Measurements from ENCODE around the gene ZFP42.
A peak's percentile ranks its signal among the peaks of the same experiment; 100 is the strongest.
"Not testable (repeated sequence)": the region's sequence is repeated elsewhere in the genome, so short reads cannot be mapped to it uniquely, and the experiment has no call there.

The ZFP42 gene

DNA sequence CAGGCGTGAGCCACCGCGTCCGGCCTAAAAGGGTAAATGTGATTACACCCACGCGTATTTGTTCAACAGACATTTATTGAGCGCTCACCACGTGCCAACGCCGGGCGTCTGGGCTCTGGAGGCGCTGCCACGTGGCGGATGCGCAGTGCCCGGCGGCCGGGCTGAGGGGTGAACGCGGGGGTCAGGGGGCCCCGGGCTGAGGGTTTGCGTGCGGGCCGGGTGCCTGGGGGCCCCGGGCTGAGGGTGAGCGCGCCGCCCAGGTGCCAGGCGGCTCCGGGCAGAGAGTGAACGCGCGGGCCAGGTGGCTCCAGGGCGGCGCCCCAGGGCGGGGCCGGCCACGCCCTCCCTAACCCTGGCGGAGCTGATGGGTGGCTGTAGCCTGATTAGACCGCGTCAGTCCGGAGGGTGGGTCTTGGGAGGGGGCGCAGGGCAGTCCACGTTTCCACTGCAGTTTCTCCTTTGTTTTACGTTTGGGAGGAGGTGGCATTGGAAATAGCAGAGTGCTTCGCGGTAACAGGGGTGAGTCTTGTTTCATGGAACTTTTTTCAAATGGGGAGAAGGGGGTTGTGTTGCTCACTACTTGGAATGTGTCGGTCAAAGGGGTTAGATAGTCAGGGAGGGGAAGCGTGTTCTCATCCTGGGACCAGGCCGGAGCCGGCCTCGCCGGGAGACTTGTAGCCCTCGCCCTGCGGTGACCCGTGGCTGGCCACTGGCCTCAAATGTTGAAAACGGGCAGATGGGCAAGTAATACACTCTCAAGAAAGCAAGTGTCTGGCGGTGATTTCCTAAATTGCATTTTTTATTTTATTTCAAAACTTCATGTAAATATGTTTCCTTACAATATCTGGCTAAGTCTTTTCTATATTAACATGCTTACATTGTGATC lies at the start of gene ZFP42:
TSS of gene ZFP42 (plus strand) at position 450 of the 886 bp plus-strand sequence. CDS start 7,037 bp downstream, outside the sequence.
- DNase-seq: no peak

DNA sequence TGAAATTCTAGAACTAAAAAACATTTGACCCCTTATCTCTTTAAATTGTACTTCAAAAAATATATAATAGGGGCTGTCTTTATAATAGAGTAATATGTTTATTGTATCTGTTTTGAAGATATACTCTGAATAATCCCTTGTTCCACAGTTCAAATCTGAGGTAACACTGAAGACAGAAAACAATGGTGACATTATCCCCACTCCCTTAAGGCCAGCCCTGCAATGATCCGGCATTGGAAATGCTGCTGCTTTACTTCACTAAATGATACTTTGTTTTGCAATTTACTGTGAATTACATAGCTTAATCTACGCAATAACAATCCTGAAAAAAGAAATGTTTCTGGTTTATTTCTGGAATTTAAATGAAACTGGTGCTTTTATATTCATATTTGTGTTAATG lies 34.4 kb upstream of the ZFP42 start:
- DNase-seq: no peak

DNA sequence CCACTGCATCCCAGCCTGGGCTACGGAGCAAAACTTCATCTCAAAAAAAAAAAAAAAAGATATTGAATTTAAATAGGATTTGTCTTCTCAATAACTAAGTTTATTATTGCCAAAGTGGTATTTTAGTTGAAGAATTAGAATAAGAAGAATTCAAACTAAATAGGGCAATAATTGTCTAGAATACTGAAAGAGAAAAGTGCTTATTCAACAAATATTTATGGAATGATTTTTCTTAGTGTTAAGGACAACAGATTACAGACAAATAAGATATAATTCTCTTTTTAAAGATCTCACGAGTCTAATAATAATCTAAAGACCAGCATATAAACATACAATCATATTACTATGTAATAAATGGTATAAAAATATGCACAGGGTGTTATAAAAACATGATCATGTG lies 33.6 kb upstream of the ZFP42 start:
- DNase-seq: no peak

DNA sequence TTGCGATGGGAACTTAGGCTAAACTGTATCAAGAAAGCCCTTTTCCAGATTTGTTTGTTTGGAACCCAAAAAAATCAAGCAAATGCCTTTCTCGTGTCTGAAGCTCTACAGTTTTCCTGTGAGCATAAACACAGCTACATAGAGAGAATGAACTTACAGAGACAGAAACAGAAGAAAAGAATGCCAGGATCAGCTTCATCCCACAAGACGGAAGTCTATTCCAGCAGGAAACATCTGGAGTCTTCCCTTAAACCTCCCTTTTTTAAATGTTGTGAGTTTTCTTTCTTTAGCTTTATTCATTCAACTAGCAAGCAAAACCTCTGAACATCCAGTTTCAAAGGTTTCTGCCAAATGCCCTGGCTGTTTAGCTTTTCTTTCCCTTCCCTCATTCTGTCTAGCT lies 32.6 kb upstream of the ZFP42 start:
- no peak for DNase-seq

DNA sequence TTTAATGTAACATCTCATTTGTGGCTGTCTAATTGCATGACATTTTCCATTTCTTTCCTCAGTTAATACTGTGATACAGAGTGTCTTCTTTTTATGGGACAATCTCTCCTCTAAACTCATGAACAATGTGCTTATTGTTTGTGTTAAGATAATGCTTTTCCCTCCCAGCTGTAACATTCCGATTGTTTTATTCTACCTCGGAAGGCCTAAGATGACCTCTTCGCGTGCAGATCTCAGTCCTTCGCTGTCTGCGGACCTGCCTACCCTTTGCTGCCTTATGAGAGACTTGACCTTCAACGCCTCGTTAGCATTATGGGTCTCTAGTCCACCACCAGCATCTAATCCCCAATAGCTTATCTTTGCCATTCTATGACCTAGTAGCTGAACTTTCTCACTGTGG lies 29.8 kb upstream of the ZFP42 start:
- no peak for DNase-seq

DNA sequence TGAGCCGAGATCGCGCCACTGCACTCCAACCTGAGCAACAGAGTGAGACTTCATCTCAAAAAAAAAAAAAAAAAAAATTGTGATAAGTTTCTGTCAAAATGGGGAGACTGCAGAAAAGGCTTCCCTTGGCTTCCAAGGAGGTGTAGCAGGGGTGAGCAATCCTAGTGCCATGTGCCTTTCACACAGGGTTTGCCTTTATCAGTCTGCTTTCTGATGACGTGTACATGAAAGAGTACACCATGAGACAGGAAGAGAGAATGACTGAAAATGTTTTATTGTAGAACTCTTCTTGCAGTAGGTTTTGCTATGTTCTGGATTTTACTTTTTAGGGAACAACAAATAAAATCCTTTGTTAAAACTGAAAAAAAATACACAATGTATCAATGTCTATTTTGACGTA lies 23.4 kb upstream of the ZFP42 start:
- DNase-seq: no peak

DNA sequence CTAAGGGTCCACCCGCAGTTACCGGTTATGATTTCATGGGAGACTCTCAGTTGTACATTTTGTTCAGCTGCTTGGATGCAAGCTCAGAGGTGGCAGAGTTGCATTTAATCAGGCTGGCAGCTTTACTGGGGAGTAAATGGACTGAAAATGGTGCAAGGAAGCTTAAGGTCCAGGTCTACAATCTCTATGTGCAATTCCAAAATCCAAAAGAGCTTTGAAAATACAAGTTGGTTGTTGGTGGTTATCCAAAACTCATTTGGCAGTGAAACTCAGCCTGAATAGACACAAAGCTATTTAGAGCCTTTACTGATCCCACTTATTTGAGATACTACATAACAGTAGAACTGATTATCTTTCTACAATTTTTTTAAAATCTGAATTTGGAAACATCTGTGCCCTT lies 11.8 kb upstream of the ZFP42 start:
- no peak for DNase-seq

DNA sequence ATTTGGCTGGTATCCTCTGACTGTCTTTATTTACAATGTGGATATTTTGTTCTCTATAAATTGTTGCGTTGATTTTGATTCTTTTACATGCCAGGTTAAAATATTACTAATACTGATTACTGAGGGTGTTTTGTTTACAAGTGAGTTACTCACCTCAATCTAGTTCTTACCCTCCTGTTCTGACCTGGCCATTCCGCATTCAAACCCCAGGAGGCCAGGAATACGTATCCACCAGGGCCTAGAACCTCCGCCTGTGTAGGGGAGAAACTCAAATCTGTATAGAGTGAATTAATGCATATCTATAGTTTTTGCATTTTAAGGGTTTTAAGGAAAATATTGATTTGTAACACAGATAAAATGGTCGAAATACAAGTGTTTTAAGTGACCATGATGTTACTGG lies 2.6 kb upstream of the ZFP42 start:
- DNase-seq: no peak

DNA sequence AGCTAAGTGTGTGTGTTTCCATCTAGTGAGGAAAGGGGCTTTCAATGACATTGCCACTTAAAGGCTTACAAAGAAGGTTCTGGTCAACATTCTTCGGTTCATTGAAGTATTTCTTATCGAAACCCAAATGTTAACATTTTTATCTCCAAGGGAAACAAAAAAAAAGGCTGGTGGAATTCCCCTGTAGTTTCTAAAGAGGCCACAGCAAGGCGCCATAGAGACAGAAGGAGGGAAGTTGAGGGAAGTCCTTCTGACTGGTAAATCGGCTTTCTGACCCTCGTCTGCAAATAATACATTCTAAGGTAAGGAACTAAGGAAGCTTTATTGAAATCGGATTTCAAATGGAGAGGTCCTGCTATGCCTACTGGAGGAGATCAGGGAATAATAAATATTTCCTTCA lies 1.7 kb upstream of the ZFP42 start:
- peak; percentile 2 for DNase-seq

DNA sequence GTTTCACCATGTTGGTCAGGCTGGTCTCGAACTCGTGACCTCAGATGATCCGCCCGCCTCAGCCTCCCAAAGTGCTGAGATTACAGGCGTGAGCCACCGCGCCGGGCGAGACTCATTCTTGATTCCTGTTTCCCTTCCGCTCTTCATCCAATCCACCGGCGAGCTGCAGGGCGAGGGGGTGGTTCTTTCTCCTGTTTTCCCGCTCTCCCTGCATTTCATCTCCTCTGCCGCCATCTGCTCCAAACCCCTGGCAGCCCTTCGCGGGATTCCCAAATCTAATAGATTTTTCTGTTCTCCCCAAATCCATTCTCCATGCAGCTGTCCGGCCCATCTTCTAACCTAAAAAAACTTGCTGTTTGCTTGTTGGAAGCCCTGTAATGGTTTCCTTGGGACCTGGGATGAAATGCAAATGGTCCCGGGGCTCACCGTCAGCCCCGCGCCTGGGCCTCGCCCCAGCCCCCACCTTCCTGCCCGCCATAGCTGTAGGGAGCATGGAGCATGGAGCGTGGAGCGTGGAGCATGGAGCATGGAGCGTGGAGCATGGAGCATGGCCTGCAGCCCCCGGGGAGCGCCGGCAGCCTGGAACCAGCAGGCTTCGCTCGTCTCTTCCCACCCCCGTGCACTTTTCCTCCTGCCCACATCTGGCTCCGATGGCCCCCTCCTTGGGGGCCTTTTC lies 1.1 kb downstream of the ZFP42 start:
- DNase-seq: no peak

DNA sequence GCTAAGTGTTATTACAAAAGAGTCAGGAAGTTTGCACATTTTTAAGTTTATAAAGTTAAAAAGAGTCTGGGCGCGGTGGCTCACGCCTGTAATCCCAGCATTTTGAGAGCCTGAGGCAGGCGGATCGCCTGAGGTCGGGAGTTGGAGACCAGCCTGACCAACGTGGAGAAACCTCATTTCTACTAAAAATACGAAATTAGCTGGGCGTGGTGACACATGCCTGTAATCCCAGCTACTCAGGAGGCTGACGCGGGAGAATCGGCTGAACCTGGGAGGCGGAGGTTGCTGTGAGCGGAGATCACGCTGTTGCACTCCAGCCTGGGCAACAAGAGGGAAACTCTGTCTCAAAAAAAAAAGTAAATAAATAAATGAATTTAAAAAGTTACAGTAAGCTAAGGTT lies 2.4 kb downstream of the ZFP42 start:
- DNase-seq: not testable (repeated sequence)

DNA sequence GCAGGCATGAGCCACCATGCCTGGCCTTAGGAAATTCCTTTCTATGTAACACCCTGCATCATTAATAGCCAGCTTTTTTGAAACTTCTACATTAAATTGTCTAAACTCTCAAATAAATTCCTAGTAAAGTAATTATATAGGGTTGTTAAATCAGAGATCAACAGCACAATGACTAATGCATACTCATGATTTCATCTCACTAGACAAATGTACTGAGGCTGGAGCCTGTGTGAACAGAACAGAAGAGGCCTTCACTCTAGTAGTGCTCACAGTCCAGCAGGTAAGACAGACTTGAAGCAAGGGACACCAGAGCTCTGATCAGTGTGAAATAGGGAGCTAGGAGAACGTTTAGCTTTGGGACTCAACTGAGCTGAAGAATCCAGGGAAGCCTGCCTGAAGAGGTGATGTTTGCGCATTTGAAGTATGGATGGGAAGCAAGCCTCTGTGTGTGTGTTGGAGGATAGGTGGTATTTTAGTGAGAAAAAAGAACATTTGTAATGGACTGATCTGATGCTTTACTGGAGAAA lies 3.9 kb downstream of the ZFP42 start:
- no peak for DNase-seq

DNA sequence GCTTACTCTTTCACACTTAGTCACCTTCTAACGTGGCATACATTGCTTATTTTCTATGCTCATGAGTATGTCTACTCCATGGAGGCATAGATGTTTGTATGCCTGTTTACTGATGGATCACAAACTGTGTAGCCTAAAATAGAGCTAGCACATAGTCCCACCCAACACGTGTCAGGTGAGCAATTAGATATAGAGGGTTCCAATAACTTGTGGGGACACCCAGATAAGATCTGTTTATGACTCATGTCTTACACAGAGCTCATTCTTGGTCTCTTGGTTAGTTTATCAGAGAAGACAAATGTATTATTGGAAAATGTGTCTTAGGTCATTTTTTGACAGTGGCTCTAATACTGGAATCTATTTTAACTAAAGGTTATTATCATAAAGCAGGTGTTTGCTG lies 6.8 kb downstream of the ZFP42 start:
- DNase-seq: no peak

DNA sequence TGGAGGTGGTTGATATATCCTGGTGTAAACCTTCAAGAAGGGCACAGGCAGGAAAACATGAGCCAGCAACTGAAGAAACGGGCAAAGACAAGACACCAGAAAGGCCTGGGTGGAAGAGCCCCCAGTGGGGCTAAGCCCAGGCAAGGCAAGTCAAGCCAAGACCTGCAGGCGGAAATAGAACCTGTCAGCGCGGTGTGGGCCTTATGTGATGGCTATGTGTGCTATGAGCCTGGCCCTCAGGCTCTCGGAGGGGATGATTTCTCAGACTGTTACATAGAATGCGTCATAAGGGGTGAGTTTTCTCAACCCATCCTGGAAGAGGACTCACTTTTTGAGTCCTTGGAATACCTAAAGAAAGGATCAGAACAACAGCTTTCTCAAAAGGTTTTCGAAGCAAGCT lies 7.2 kb downstream of the ZFP42 start:
- DNase-seq: no peak

DNA sequence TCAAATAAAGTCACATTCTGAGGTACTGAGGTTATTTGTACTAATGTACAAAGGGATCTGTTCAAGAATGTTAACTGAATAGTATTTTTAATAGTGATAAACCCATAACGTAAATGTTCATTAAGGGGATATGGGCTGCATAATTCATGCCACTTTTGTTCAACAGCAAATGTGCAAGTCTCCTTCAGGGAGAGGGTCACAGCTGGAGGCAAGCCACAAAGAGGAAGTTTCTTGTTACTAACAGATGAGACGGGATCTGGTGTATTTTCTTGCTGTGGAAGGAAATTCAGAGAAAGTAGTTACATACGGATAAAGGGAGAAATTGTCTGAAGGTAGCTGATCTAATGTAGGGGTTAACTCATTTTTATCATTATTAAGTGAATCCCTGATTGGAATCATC lies 10.0 kb downstream of the ZFP42 start:
- DNase-seq: no peak

DNA sequence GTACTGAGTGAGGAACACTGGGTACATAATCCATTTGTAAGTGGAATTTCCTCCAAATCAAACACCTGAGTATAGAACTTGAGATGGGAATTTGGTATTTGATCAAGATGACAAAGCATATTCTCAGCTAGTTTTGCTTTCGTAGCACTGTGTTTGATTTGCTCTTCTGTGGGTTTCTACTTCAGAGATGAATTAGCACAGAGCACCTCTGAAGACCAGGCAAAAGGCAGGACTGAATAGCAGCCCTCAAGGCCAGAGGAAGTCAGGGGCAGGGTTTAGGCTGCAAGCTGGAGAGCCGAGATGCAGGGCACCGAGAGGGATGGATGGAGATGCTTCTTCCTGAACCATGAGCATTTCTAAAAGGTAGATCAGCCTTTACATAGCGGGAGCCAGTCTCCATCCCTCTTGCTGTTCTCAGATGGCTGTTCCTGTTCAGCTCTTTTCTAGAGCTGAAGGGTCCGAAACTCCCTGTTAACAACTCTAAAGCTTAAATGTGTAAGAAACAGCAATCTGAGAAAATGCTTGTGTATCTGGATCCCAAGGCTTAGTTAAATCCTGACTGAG lies 10.8 kb downstream of the ZFP42 start:
- no peak for DNase-seq

DNA sequence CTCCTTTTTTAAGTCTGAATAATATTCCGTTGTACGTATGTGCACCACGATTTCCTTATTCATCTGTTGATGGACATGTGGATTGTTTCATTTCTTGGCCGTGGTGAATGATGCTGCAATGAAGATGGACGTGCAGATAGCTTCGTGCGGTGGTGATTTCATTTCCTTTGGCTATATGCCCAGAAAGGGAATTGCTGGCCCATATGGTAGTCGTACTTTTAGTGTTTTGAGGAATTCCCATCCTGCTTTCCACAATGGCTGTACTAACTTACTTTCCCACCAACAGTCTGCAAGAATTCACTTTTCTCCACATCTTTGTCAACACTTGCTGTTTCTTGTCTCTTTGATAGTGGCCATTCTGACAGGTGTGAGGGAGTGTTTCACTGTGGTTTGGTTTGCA lies 12.8 kb downstream of the ZFP42 start:
- no peak for DNase-seq

DNA sequence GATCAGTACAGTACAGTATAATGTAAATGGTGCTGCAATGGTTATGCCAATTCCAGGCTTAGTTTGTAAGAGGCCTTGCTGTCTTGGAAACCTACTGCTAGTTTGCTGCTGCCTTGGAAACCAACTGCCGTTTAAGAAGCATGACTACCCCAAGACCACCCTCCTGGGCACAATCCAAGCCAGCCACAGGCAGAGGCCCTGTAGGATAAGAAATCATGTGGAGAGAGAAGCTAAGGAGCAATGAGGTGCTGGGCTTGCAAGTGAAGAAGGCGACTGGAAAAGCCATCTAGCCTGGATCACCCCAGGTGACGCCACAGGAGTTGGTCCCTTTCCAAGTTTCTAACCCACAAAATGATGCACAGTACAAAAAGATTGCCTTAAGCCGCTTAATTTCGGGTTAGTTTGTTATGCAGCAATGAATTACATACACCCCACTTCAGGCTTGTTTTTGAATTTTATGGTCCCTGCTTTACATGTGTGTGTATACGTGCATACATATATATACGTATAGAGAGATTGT lies 16.9 kb downstream of the ZFP42 start:
- no peak for DNase-seq

DNA sequence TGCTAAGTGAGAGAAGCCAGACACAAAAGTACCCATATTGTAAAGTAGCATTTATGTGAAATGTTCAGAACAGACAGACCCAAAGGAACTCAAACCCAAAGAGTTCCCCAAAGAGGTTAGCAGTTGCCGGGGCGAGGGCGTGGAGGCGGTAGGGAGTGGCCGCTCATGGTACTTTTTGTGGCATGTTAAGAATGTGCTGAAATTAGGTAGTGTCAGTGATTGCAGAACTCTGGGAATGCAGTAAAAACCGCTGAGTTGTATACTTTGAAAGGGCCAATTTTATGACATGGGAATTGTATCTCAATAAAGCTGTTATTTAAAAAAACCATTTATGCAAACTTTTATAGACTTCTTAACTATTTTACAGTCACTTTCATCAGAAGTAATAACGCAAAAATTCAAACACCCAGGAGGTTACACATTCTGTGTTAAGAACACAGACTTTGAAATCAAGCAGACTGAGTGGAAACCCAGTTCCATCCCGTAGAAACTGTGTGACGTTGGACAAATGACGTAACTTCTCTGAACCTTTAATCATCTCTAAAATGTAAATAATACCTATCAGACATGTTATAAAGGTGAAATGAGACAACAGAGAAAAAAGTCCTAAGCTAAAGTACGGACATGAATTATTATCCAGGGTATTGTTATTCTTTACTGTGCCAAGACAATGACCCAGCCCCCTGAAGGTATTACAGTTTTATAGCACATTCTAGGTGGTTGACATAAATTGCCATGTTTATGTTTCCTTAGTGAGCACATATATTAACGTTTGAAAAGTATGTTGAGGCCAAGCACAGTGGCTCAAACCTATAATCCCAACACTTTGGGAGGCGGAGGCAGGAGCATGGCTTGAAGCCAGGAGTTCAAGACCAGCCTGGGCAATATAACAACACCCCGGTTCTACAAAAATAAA lies 19.7 kb downstream of the ZFP42 start:
- no peak for DNase-seq

DNA sequence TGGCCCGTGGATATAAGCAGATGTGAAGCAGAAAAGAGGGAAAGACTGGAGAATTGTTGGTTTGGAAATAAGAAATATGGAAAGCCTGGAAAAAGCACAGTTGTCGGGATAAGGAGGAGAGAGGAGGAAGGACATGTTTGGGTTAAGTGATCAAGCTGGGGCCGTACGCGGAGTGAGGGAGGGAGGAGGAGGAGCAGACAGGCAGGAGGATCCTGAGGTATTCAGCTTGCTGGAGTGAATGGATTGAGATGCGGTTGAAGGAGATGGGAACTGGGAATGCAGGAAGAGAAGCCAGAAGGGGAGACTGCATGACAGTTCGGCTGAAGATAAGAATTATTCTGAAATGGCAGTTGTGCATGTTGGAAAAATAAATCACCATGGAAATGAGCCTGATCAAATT lies 21.2 kb downstream of the ZFP42 start:
- DNase-seq: no peak

DNA sequence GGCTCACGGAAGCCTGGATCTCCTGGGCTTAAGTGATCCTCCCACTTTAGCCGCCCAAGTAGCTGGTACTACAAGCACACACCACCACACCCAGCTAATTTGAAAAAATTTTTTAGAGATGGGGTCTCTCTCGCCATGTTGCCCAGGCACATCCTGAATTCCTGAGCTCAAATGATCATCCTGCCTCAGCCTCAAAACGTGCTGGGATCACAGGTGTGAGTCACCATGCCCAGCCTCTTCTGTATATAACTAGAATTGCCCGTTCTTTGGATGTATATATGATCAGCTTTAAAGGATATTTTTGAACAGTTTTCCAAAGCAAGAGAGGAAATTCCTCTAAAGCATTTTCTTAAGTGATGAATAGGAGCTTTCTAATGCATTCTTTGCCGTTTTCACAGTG lies 22.7 kb downstream of the ZFP42 start:
- DNase-seq: no peak

DNA sequence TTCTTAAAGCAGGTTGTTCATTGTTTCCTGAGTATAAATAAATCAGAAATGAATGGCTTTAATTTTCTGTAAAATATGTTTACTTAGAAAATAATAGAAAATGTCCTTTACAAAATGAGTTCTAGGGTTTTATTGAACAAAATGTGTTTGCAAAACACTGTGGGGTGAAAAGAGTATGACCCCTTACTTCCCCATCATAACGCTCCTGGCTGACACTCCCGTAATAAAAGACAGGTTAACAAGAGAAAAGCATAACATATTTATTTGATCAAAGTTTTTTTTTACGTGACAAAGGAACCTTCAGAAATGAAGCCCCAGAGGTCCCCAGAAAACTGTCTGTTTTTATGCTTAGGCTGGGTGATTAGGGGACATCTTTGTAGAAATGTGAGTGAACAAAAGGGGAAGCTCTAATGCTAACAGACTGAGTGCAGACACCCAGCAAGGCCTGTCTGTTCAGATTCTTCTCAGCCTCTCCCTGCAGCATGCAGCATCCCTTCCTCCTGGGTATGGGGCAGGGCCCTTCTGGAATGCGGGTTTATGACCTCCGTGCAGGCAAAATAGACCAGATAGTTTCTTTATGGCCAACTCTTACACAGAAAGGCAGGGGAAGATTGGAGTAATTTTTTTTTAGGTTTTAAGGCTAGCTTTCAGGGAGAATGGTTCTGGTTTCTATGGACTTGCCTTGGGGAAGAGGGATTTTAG lies 26.1 kb downstream of the ZFP42 start:
- DNase-seq: no peak
